ENCODE results near the gene PDX1. TPM values are rescaled to one million over a fixed set of nuclear protein-coding genes. Genes with fewer than 3 reads are reported as not detected.

PDX1 gene
- total RNA-seq, 1 donor from 2014 or later, result not detected

DNA sequence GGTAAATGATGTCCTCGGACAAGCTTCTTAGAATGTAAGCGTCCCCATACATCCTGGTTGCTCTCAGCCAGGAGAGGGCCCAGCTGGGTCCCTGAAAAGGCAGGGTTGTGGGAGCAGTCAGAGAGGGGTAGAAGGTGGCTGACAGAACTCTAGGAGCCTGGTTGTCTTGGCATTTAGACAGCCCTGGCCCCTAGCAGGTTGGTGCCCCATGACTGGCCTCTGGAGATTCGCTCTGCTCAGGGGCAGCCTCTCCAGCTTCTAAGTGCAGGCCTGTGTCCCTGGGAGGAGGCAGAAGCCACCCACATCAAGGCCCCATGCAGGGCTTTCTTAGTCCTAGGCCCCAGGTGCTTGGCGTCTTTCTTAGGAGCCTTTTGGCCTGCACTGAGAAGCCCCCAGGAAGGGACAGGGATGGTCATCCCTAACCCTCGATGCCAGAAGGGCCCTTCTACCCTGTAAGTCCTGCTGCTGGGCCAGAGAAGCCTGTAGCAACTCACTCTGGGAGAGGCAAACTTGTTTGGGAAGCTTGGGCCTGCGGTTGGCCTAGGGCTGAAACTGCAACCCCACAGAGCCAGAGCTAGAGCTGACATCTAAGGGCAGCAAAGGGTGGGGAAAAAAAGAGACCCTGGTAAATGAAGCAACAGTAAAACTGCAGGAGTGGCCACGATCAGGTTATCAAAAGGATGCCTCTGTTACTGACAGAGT is 52.1 kb downstream of the PDX1 start:
- no peak overlapping the region for H3K27ac Mint-ChIP-seq
- intact Hi-C loops (cut with micrococcal nuclease), result loop anchor here (2.0 kb wide), 2 partner anchors 17 to 177 kb away; no protein-coding TSS in a partner anchor
- H3K4me3 Mint-ChIP-seq (ENCODE audit: low read depth), result no peak overlapping the region
- H3K4me1 Mint-ChIP-seq (ENCODE audit: low read depth), result peaks cover 3% of the 10 kb centered on the region
- DNase-seq (ENCODE audit: low spot score), result no peak
- H3K9me3 Mint-ChIP-seq, result no peaks in the 10 kb centered on the region
- H3K36me3 Mint-ChIP-seq (ENCODE audit: low read depth), result no peaks in the 10 kb centered on the region
- H3K27me3 Mint-ChIP-seq (ENCODE audit: low read depth), result peaks cover 82% of the 10 kb centered on the region

DNA sequence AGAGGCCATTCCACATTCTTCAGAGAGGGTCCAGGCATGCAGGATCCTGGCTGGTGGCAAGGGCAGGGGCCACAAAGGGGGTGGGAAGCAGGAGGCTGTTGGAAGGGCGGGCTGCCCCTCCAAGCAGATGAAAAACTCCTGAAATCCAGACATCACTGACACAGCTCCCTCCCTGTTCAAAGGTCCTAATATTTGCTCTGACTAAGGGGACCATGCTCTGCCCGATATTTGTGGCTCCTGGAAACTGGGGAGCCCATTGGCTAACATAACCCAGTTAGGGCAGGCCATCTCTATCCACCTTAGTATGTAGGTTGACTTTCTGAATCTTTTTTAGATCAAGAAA is 52.6 kb downstream of the PDX1 start:
- Mint-ChIP-seq H3K27me3 (ENCODE audit: low read depth) (peaks cover 81% of the 10 kb centered on the region), H3K27ac (no peak overlapping the region), H3K4me1 (ENCODE audit: low read depth) (peaks cover 3% of the 10 kb centered on the region), H3K9me3 (no peaks in the 10 kb centered on the region), H3K4me3 (ENCODE audit: low read depth) (no peak overlapping the region), H3K36me3 (ENCODE audit: low read depth) (no peaks in the 10 kb centered on the region)
- DNase-seq (ENCODE audit: low spot score), result no peak
- intact Hi-C loops (cut with micrococcal nuclease), result no loop called here

DNA sequence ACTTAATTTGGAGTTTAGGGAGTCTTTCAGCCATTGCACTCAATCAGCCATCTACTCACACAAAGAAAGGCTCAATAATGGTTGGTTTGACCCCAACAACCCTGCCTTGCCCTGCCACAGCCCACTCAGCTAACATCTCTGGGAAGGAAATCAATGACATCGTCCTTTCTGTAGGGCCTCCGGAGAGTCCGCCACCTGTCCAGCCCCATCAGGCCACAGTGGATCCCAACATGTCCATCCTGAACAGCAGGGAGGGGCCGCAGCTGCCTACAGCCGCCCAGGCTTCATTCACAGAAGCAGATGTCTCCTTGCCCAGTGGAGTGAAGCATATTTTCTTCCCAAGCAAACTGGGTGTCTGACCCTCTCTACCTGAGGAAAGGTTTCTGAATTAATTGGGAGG is 53.5 kb downstream of the PDX1 start:
- H3K27ac Mint-ChIP-seq, result no peak overlapping the region
- peaks cover 3% of the 10 kb centered on the region for H3K4me1 Mint-ChIP-seq (ENCODE audit: low read depth)
- peaks cover 78% of the 10 kb centered on the region for H3K27me3 Mint-ChIP-seq (ENCODE audit: low read depth)
- no peak overlapping the region for H3K4me3 Mint-ChIP-seq (ENCODE audit: low read depth)
- no peaks in the 10 kb centered on the region for H3K36me3 Mint-ChIP-seq (ENCODE audit: low read depth)
- intact Hi-C loops (cut with micrococcal nuclease), result no loop called here
- no peaks in the 10 kb centered on the region for H3K9me3 Mint-ChIP-seq
- no peak for DNase-seq (ENCODE audit: low spot score)

DNA sequence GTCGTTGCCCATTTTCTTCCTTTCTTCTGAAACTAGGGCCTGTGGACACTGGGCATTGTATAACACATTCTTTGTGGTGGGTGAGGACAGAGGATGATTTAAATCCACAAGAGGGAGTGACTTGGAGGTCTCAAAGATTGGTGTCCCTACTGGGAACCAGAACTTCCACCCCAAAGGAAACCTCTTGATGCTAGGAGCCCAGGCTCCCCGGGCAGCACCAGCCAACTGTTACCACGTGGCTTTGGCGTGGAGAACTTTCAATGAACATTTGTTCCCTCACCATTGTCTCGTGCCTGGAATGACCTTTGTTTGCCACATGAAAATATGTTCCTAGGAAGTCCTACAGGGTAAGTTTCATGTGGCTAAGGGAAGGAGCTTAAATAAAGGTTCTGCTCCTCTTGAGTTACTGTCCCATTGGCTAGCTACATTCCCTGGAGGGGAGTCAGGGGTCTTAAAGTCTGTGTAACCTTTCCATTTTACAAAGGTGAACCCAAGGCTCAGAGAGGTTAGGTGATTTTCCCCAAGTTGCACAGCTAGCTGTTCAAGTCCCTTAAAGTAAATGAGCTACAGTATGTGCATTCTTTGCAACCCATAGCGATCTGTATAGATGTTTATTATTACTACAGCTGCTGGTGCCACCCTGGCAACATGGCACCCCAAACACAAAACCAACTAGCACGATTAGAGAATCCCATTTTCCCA is 54.3 kb downstream of the PDX1 start:
- H3K27me3 Mint-ChIP-seq (ENCODE audit: low read depth), result peaks cover 84% of the 10 kb centered on the region
- no peaks in the 10 kb centered on the region for H3K36me3 Mint-ChIP-seq (ENCODE audit: low read depth)
- no peak for DNase-seq (ENCODE audit: low spot score)
- H3K4me1 Mint-ChIP-seq (ENCODE audit: low read depth), result peaks cover 5% of the 10 kb centered on the region
- intact Hi-C loops (cut with micrococcal nuclease), result no loop called here
- H3K27ac Mint-ChIP-seq, result no peak overlapping the region
- H3K4me3 Mint-ChIP-seq (ENCODE audit: low read depth), result no peak overlapping the region
- no peaks in the 10 kb centered on the region for H3K9me3 Mint-ChIP-seq

Other genes starting within 250 kb of the PDX1 start
- gene GSX1, start 127.5 kb upstream of the PDX1 start, total RNA-seq, result not detected in 2 replicates
- not detected in 2 replicates for gene CDX2, start 49.3 kb downstream of the PDX1 start, total RNA-seq
- not detected in 2 replicates for gene URAD, start 68.7 kb downstream of the PDX1 start, total RNA-seq
- gene FLT3, start 180.6 kb downstream of the PDX1 start, total RNA-seq, result not detected in 2 replicates
- 35.4 and 35.6 TPM in 2 replicates for gene PAN3, start 218.5 kb downstream of the PDX1 start, total RNA-seq